GM06990 (cell line): Measurements from ENCODE around the gene GSTM4.

Experiments used
- DNase-seq: peaks from one replicate; pipeline ENCODE4 v3.0.0-alpha.2; 2011; ENCODE audit not compliant: insufficient read length; ENCODE audit errors: extremely low read depth
- H3K27me3 ChIP-seq: replicated peaks from 2 replicates; pipeline ENCODE4 v1.6.0; 2011; ENCODE audit warnings: low read length; ENCODE audit not compliant: control insufficient read depth, insufficient read depth
- H3K36me3 ChIP-seq: 2 replicates; pipeline ENCODE4 v1.5.1; 2011; ENCODE audit warnings: low read length; ENCODE audit not compliant: control insufficient read depth, insufficient read depth
- H3K4me3 ChIP-seq: replicated peaks from 2 replicates; pipeline ENCODE4 v1.5.1; 2011; ENCODE audit warnings: low read depth, mild to moderate bottlenecking, control low read depth, low read length
- CTCF ChIP-seq: IDR thresholded peaks from 2 replicates; pipeline ENCODE4 v1.5.1; 2011; ENCODE audit warnings: low read length, control low read depth, mild to moderate bottlenecking, inconsistent platforms; ENCODE audit not compliant: insufficient read depth, poor library complexity, severe bottlenecking

GSTM4 gene

GRCh38 chr1:109641078-109641740 is 14.7 kb upstream of the GSTM4 start:
- no peak for TF ChIP-seq CTCF
- H3K36me3 ChIP-seq = no peaks in the 10 kb centered on the region
- H3K4me3 ChIP-seq = no peak overlapping the region
- no peaks in the 10 kb centered on the region for H3K27me3 ChIP-seq
- DNase-seq = no peak

DNA sequence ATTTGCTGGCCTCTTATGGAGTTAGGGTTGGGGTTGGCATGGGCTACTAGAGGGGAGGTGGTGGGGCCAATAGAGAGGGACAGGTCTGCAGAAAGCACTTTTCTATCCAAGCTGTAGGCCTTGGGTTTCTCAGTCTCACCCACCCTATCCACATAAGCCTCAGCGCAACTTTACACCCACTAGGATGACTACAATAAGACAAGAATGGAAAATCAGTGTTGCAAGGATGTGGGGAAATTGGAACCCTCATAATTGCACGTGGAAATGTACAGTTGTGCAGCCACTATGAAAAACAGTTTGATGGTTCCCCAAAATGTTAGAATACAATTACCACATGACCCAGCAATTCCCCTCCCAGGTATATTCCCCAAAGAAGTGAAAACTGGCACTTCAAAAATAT is 14.0 kb upstream of the GSTM4 start:
- Histone ChIP-seq H3K27me3 (no peaks in the 10 kb centered on the region), H3K36me3 (no peaks in the 10 kb centered on the region), H3K4me3 (no peak overlapping the region)
- no peak for DNase-seq
- TF ChIP-seq CTCF = no peak

- no peak overlapping the region for H3K4me3 ChIP-seq
- TF ChIP-seq CTCF = no peak
- H3K27me3 ChIP-seq = no peaks in the 10 kb centered on the region
- H3K36me3 ChIP-seq = no peaks in the 10 kb centered on the region
- DNase-seq = no peak
Observed at GRCh38 chr1:109642626-109643025, 13.3 kb upstream of the GSTM4 start.

DNA sequence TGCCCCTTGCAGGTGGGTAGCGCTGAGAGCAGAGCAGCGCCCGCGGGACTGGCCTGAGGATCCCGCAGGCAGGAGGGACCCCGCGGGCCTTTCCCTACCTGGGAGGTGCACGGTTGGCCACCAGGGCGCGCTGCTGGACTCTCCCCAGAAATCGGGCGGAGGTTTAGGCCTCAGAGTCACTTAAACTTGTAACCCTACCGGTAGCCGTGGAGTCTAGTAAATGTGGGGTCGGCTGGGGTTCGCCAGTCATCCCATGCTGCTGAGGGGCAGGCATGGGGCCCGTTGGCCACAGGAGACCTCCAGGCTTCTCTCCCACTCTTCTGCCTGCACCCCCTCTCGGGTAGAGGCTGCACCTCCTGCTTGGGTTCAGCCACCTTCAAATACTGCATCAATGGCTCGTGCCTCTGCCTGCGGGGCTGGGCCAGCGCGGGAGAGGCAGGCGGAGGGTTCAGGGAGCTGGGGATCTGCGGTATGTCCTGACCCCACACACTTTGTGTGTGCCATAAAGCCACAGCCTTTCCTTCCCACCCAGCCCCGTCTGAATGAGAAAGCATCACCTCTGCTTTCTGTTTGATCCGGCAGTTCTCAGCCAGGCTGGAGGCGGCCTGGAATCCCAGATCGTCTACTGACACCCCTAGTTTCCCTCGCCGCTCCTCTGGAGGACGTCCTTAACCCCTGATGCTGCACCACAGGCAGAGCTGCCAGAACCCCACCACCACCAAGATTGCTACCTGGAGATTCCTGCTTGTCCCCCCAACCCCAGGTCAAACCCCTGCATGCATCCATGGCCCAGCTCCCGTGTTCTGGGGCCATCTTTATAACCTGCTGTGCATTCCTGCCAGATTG is 12.3 kb upstream of the GSTM4 start:
- Histone ChIP-seq H3K27me3 (no peaks in the 10 kb centered on the region), H3K4me3 (no peak overlapping the region), H3K36me3 (no peaks in the 10 kb centered on the region)
- peak; percentile 82 for DNase-seq
- peak; percentile 95 for TF ChIP-seq CTCF

GRCh38 chr1:109644670-109645069 is 11.2 kb upstream of the GSTM4 start:
- no peaks in the 10 kb centered on the region for H3K36me3 ChIP-seq
- TF ChIP-seq CTCF = no peak
- H3K27me3 ChIP-seq = no peaks in the 10 kb centered on the region
- no peak for DNase-seq
- no peak overlapping the region for H3K4me3 ChIP-seq

- Histone ChIP-seq H3K4me3 (no peak overlapping the region), H3K36me3 (no peaks in the 10 kb centered on the region), H3K27me3 (no peaks in the 10 kb centered on the region)
- DNase-seq = no peak
- TF ChIP-seq CTCF = peak; percentile 15
Observed at GRCh38 chr1:109649491-109649914, 6.4 kb upstream of the GSTM4 start.
